Nephron progenitor cell (in vitro differentiated cells): ENCODE data around the gene INPP5B.

Source experiments
- DNase-seq: peaks from one replicate; pipeline ENCODE4 v3.0.0; 2021
- H3K27ac Mint-ChIP-seq: 2 replicates; pipeline ENCODE4 v1.8.0; 2021; ENCODE audit warnings: mild to moderate bottlenecking, moderate library complexity, mixed read lengths
- H3K27me3 Mint-ChIP-seq: 2 replicates; pipeline ENCODE4 v1.8.0; 2021; ENCODE audit warnings: mild to moderate bottlenecking, low read depth, mixed read lengths; ENCODE audit not compliant: poor library complexity
- H3K36me3 Mint-ChIP-seq: 2 replicates; pipeline ENCODE4 v1.8.0; 2021; ENCODE audit warnings: low read depth, mixed read lengths
- H3K4me1 Mint-ChIP-seq: 2 replicates; pipeline ENCODE4 v1.8.0; 2021; ENCODE audit warnings: mixed read lengths
- H3K4me3 Mint-ChIP-seq: 2 replicates; pipeline ENCODE4 v1.8.0; 2021; ENCODE audit warnings: mild to moderate bottlenecking, moderate library complexity, mixed read lengths
- H3K9me3 Mint-ChIP-seq: 2 replicates; pipeline ENCODE4 v1.8.0; 2021; ENCODE audit warnings: mild to moderate bottlenecking, moderate library complexity, mixed read lengths
- CTCF ChIP-seq: fragments of 200-600 bp; sonication (generic); IDR thresholded peaks from 2 replicates; pipeline ENCODE4 v1.5.0; 2021; ENCODE audit warnings: antibody characterized with exemption

INPP5B gene

GRCh38 chr1:37872692-37873091 is 74.2 kb downstream of the INPP5B start:
- TF ChIP-seq CTCF, result no peak
- no peaks in the 10 kb centered on the region for H3K4me1 Mint-ChIP-seq
- no peaks in the 10 kb centered on the region for H3K27me3 Mint-ChIP-seq
- H3K36me3 Mint-ChIP-seq, result peaks cover 33% of the 10 kb centered on the region
- H3K9me3 Mint-ChIP-seq, result no peaks in the 10 kb centered on the region
- H3K4me3 Mint-ChIP-seq, result no peak overlapping the region
- DNase-seq, result no peak
- no peak overlapping the region for H3K27ac Mint-ChIP-seq

GRCh38 chr1:37868466-37868865 is 78.4 kb downstream of the INPP5B start:
- H3K27ac Mint-ChIP-seq, result peak overlapping the region; percentile 93
- no peaks in the 10 kb centered on the region for H3K4me1 Mint-ChIP-seq

GRCh38 chr1:37867784-37868183 is 79.1 kb downstream of the INPP5B start:
- H3K36me3 Mint-ChIP-seq, result peaks cover 37% of the 10 kb centered on the region
- no peaks in the 10 kb centered on the region for H3K9me3 Mint-ChIP-seq
- DNase-seq, result no peak
- no peak for TF ChIP-seq CTCF
- peaks cover 3% of the 10 kb centered on the region for H3K27me3 Mint-ChIP-seq
- H3K27ac Mint-ChIP-seq, result no peak overlapping the region
- no peak overlapping the region for H3K4me3 Mint-ChIP-seq
- no peaks in the 10 kb centered on the region for H3K4me1 Mint-ChIP-seq

More at GRCh38 chr1:37868466-37868865, 78.4 kb downstream of the INPP5B start:
- no peak for DNase-seq
- Mint-ChIP-seq H3K27me3 (peaks cover 3% of the 10 kb centered on the region), H3K4me3 (no peak overlapping the region), H3K36me3 (peaks cover 37% of the 10 kb centered on the region), H3K9me3 (no peaks in the 10 kb centered on the region)
- no peak for TF ChIP-seq CTCF

GRCh38 chr1:37866491-37866890 is 80.4 kb downstream of the INPP5B start:
- H3K9me3 Mint-ChIP-seq, result no peaks in the 10 kb centered on the region
- H3K27me3 Mint-ChIP-seq, result peaks cover 3% of the 10 kb centered on the region
- H3K4me1 Mint-ChIP-seq, result no peaks in the 10 kb centered on the region
- H3K36me3 Mint-ChIP-seq, result peaks cover 41% of the 10 kb centered on the region
- H3K27ac Mint-ChIP-seq, result peak overlapping the region; percentile 67
- H3K4me3 Mint-ChIP-seq, result no peak overlapping the region
- TF ChIP-seq CTCF, result no peak
- no peak for DNase-seq

- DNase-seq, result no peak
- Mint-ChIP-seq H3K4me3 (no peak overlapping the region), H3K9me3 (no peaks in the 10 kb centered on the region), H3K36me3 (peaks cover 41% of the 10 kb centered on the region), H3K27me3 (peaks cover 3% of the 10 kb centered on the region), H3K4me1 (peaks cover 3% of the 10 kb centered on the region), H3K27ac (no peak overlapping the region)
- TF ChIP-seq CTCF, result no peak
Observed at GRCh38 chr1:37865348-37866120, 81.3 kb downstream of the INPP5B start.

- Mint-ChIP-seq H3K27me3 (peaks cover 3% of the 10 kb centered on the region), H3K27ac (no peak overlapping the region), H3K4me1 (peaks cover 22% of the 10 kb centered on the region), H3K9me3 (no peaks in the 10 kb centered on the region), H3K36me3 (peaks cover 28% of the 10 kb centered on the region), H3K4me3 (no peak overlapping the region)
- no peak for TF ChIP-seq CTCF
- DNase-seq, result no peak
Observed at GRCh38 chr1:37862330-37862729, 84.5 kb downstream of the INPP5B start.
